Measurements from ENCODE around the gene CPNE9.

DNA sequence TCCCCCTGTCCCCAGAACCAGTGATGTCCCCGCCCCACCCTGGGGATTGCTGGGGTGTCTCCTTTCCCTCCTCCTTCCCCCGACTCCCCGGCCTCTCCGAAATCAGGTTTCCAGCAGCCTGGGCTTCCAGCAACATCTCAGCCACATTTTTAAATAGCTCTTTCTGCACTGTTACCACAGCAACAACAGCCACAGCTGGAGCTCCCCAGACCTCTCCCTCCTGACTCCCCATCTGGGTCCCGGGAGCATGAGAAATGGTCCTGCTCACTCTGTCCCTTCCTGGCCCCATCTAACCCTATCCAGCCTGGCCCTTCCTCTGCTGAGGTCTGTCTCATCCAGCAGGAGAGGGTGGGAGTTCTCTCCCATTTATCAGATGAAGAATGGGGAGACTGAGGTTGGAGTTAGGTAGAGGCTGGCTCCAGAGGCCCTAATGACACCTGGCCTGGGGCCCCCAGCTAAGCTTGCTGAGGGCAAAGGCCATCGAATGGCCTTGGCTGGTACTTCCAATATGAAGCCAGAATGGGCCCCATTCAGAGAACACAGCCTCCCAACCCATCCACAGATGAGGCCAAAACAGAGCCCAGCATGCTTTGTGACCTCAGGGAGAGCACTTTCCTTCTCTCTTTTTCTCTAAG lies 64.6 kb downstream of the CPNE9 start:
- no peak for TF ChIP-seq NFE2L2 (conservative IDR thresholded peaks at IDR 0.05; ENCODE audit: low read length)
- no peak for TF ChIP-seq RCOR1 (IDR thresholded peaks at IDR 0.05; ENCODE audit: low read depth, low read length)
- TF ChIP-seq POLR2A (IDR thresholded peaks at IDR 0.05; ENCODE audit: low read length) = no peak
- TF ChIP-seq CTCF (IDR thresholded peaks at IDR 0.05) = no peak
- no peak for TF ChIP-seq EHMT2 (IDR thresholded peaks at IDR 0.05; ENCODE audit: low read depth)
